DND-41 (cell line): ENCODE data around the gene RILP.

ENCODE experiments used
- ATAC-seq: fragments of 200-7000 bp; cut with Tn5 transposase; 3 replicates; pipeline ENCODE4 v1.9.1; 2021; ENCODE audit warnings: low read depth; ENCODE audit not compliant: insufficient read depth
- DNase-seq: peaks from one replicate; pipeline ENCODE4 v3.0.0-alpha.2; 2020
- H2AFZ ChIP-seq: 2 replicates; pipeline ENCODE4 v1.6.0; 2012; ENCODE audit warnings: low read depth, low read length
- H3K27ac ChIP-seq: 2 replicates; pipeline ENCODE4 v1.5.1; 2012; ENCODE audit warnings: low read length, inconsistent platforms
- H3K27me3 ChIP-seq: fragments of 200-600 bp; sonication (generic); 2 replicates; pipeline ENCODE4 v1.6.0; 2012; ENCODE audit warnings: low read length, mild to moderate bottlenecking, inconsistent platforms; ENCODE audit not compliant: insufficient read depth, poor library complexity
- H3K36me3 ChIP-seq: 2 replicates; pipeline ENCODE4 v1.5.1; 2012; ENCODE audit warnings: low read length, inconsistent platforms; ENCODE audit not compliant: insufficient read depth
- H3K4me1 ChIP-seq: 2 replicates; pipeline ENCODE4 v1.5.1; 2012; ENCODE audit warnings: mild to moderate bottlenecking, low read length; ENCODE audit not compliant: insufficient read depth
- H3K4me2 ChIP-seq: 2 replicates; pipeline ENCODE4 v1.6.0; 2012; ENCODE audit warnings: mild to moderate bottlenecking, moderate library complexity, low read length, inconsistent platforms; ENCODE audit not compliant: insufficient read depth
- H3K4me3 ChIP-seq, 2 experiments: fragments of 200-600 bp in 1 of 2; shearing (Covaris generic) in 1 of 2; 2 replicates each; pipeline ENCODE4 v1.5.1; 2012 to 2016; ENCODE audit warnings: inconsistent platforms in 2 of 2, low read length in 2 of 2, mild to moderate bottlenecking in 2 of 2, low read depth in 1 of 2, moderate library complexity in 1 of 2
- H3K79me2 ChIP-seq: 2 replicates; pipeline ENCODE4 v1.6.0; 2012; ENCODE audit warnings: low read length, inconsistent platforms; ENCODE audit not compliant: insufficient read depth
- H3K9ac ChIP-seq: 2 replicates; pipeline ENCODE4 v1.6.0; 2012; ENCODE audit warnings: low read depth, mild to moderate bottlenecking, inconsistent platforms, low read length, moderate library complexity
- H3K9me3 ChIP-seq: 2 replicates; pipeline ENCODE4 v1.5.1; 2012; ENCODE audit warnings: low read length, moderate library complexity, mild to moderate bottlenecking, inconsistent platforms; ENCODE audit not compliant: insufficient read depth, severe bottlenecking
- H4K20me1 ChIP-seq: 2 replicates; pipeline ENCODE4 v1.6.0; 2012; ENCODE audit warnings: low read length; ENCODE audit not compliant: insufficient read depth
- CTCF ChIP-seq: IDR thresholded peaks from 2 replicates; pipeline ENCODE4 v1.5.1; 2012; ENCODE audit warnings: borderline replicate concordance, low read length, moderate library complexity, mild to moderate bottlenecking; ENCODE audit not compliant: poor library complexity, severe bottlenecking; ENCODE audit errors: extremely low read depth
- EZH2 ChIP-seq: IDR thresholded peaks from 3 replicates; pipeline ENCODE4 v1.6.1; 2012; ENCODE audit warnings: borderline replicate concordance, low read depth, mild to moderate bottlenecking, moderate library complexity, low read length, inconsistent platforms; ENCODE audit not compliant: severe bottlenecking

RILP gene

GRCh38 chr17:1643999-1644492, 5.6 kb downstream of the RILP start:
- Histone ChIP-seq H3K79me2 (no peaks in the 10 kb centered on the region), H4K20me1 (peaks cover 3% of the 10 kb centered on the region; the same call in 1 of the 2 replicates), H3K4me2 (peak overlapping the region; percentile 70), H3K27me3 (peaks cover 4% of the 10 kb centered on the region), H2AFZ (no peak overlapping the region), H3K4me1 (peaks cover 18% of the 10 kb centered on the region), H3K9me3 (no peaks in the 10 kb centered on the region), H3K9ac (no peak overlapping the region), H3K4me3 (no peak overlapping the region), H3K27ac (no peak overlapping the region), H3K36me3 (no peaks in the 10 kb centered on the region)
- TF ChIP-seq CTCF, result no peak
- TF ChIP-seq EZH2, result no peak
- ATAC-seq (no peak), DNase-seq (no peak)

DNA sequence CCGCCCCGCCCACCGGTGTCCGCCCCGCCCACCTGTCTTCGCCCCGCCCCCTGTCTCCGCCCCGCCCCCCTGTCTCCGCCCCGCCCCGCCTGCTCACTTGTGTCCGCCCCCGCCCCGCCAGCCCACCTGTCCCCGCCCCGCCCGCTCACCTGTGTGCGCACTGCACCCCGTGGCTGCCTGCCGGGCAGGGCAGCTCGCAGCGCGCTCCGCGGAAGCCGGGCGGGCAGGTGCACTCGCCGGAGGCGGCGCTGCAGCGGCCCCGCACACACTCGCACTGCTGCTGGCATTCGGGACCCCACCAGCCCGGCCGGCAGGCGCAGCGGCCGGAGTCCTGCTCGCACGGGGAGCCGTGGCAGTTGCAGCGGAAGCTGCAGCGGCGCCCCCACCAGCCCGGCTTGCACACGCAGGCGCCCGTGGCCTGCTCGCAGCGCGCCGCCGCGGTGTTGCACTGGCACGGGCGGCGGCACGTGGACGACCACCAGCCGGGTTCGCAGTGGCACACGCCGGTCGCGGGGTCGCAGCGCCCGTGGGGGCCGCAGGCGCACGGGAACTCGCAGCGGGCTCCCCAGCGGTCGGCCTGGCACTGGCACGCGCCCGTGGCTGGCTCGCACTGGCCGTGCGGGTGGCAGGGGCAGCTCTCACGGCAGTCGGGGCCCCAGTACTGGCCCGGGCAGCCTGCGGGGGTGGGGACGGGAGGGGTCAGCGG, 6.2 kb downstream of the RILP start:
- H3K4me2 ChIP-seq, result peak overlapping the region; percentile 70
- no peaks in the 10 kb centered on the region for H3K36me3 ChIP-seq
- no peak overlapping the region for H3K9ac ChIP-seq
- H3K4me1 ChIP-seq, result peaks cover 14% of the 10 kb centered on the region
- H2AFZ ChIP-seq, result no peak overlapping the region
- peak; percentile 41 for DNase-seq
- no peaks in the 10 kb centered on the region for H3K79me2 ChIP-seq
- H3K27me3 ChIP-seq, result peaks cover 4% of the 10 kb centered on the region
- H3K27ac ChIP-seq, result no peak overlapping the region
- TF ChIP-seq CTCF (peak; percentile 39), EZH2 (peak; percentile 48)
- peaks cover 3% of the 10 kb centered on the region; the same call in 1 of the 2 replicates for H4K20me1 ChIP-seq
- H3K9me3 ChIP-seq, result no peaks in the 10 kb centered on the region
- ATAC-seq, result peak; percentile 60
- H3K4me3 ChIP-seq, result peak overlapping the region in 1 of 2 experiments; percentile 47; a peak in 2 of 4 replicates

DNA sequence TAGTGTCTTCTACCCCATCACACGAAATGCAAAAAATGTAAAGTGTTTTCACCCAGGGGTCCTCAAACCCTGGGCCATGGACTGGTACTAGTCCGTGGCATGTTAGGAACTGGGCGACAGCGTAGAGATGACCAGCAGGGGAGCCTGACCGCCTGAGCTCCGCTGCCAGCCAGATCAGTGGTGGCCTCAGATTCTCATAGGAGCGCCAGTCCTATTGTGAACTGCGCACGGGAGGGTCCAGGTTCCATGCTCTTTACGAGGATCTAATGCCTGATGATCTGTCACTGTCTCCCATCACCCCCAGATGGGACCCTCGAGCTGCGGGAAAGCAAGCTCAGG, 8.6 kb downstream of the RILP start:
- ATAC-seq, result no peak
- Histone ChIP-seq H2AFZ (no peak overlapping the region), H3K9ac (no peak overlapping the region), H3K4me3 (no peak overlapping the region), H3K4me1 (peaks cover 5% of the 10 kb centered on the region), H3K79me2 (no peaks in the 10 kb centered on the region), H4K20me1 (peaks cover 3% of the 10 kb centered on the region; the same call in 1 of the 2 replicates), H3K9me3 (no peaks in the 10 kb centered on the region), H3K4me2 (no peak overlapping the region), H3K36me3 (no peaks in the 10 kb centered on the region), H3K27ac (no peak overlapping the region), H3K27me3 (peaks cover 4% of the 10 kb centered on the region)
- TF ChIP-seq CTCF (no peak), EZH2 (no peak)
- DNase-seq, result no peak
